Duodenal mucosa (tissue), 2 donors: Measurements from ENCODE around the gene RRM2.

Source experiments
- H3K27ac ChIP-seq: one replicate; pipeline ENCODE4 v1.7.0; 2013; ENCODE audit warnings: low read depth, low read length
- H3K27me3 ChIP-seq, 2 donors: one replicate each; pipeline ENCODE4 v1.7.0; 2013; ENCODE audit warnings: low read length in 2 of 2, control low read depth in 1 of 2; ENCODE audit not compliant: insufficient read depth in 2 of 2, control insufficient read depth in 1 of 2
- H3K36me3 ChIP-seq, 2 donors: one replicate each; pipeline ENCODE4 v1.7.0; 2013; ENCODE audit warnings: low read length in 2 of 2, control low read depth in 1 of 2; ENCODE audit not compliant: insufficient read depth in 2 of 2, control insufficient read depth in 1 of 2
- H3K4me1 ChIP-seq, 2 donors: one replicate each; pipeline ENCODE4 v1.7.0; 2013; ENCODE audit warnings: low read length in 2 of 2, control low read depth in 1 of 2; ENCODE audit not compliant: insufficient read depth in 2 of 2, control insufficient read depth in 1 of 2
- H3K4me3 ChIP-seq, 2 donors: one replicate each; pipeline ENCODE4 v1.7.0; 2013; ENCODE audit warnings: low read length in 2 of 2, low read depth in 1 of 2
- H3K9ac ChIP-seq, 2 donors: one replicate each; pipeline ENCODE4 v1.7.0; 2013; ENCODE audit warnings: low read length in 2 of 2, low read depth in 1 of 2
- H3K9me3 ChIP-seq, 2 donors: one replicate each; pipeline ENCODE4 v1.7.0; 2013; ENCODE audit warnings: low read length in 2 of 2, control low read depth in 1 of 2; ENCODE audit not compliant: control insufficient read depth in 1 of 2

The RRM2 gene

DNA sequence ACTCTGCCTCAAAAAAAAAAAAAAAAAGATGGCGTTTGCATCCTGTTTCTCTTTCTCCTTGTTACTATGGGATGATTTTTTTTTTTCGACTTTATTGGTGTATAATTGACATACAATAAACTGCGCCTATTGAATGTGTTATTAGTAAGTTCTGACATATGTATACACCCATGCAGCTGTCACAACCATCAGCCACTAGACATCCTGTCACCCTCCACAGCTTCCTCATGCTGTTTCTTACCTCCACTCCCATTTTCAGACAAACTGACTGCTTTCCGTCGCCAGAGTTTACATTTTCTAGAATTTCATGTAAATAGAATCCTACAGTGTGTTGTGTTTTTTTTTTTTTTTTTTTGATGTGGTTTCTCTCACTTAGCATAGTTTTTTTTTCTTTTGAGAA, 27.9 kb downstream of the RRM2 start:
- Histone ChIP-seq H3K9ac (no peak overlapping the region), H3K9me3 (no peaks in the 10 kb centered on the region), H3K36me3 (no peaks in the 10 kb centered on the region), H3K4me3 (no peak overlapping the region), H3K4me1 (no peaks in the 10 kb centered on the region), H3K27ac (no peak overlapping the region), H3K27me3 (no peaks in the 10 kb centered on the region)

GRCh38 chr2:10151462-10151861, 28.9 kb downstream of the RRM2 start:
- H3K27ac ChIP-seq, result no peak overlapping the region
- H3K27me3 ChIP-seq, result no peaks in the 10 kb centered on the region
- no peak overlapping the region for H3K9ac ChIP-seq
- no peaks in the 10 kb centered on the region for H3K36me3 ChIP-seq
- H3K9me3 ChIP-seq, result no peaks in the 10 kb centered on the region
- H3K4me1 ChIP-seq, result no peaks in the 10 kb centered on the region
- no peak overlapping the region for H3K4me3 ChIP-seq

- Histone ChIP-seq H3K36me3 (no peaks in the 10 kb centered on the region), H3K9ac (no peak overlapping the region), H3K9me3 (no peaks in the 10 kb centered on the region), H3K27ac (no peak overlapping the region), H3K4me3 (no peak overlapping the region), H3K27me3 (no peaks in the 10 kb centered on the region), H3K4me1 (peaks cover 15 to 17% of the 10 kb centered on the region in 2 donors)
These were observed 34.8 kb downstream of the RRM2 start for GRCh38 chr2:10157293-10157692.

DNA sequence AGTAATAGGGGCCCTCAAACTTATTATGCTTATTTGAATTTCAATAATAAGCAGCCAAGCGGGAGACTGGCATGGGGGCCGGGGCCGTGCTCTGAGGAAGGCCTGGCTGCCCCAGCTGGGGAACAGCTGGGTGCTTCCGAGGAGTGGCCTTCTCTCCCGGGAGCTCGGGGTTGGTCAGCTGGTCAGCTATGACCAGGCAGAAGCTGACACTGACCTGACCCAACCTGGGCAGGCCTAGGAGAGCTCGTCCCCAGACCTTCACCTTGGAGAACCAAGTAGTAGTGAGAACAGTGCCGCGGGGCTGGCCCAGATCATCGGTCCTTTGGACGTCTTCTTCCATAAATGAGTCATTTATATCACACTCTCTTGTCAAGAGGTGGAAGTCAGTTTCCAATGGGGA, 36.1 kb downstream of the RRM2 start:
- H3K9ac ChIP-seq, result no peak overlapping the region
- no peaks in the 10 kb centered on the region for H3K36me3 ChIP-seq
- no peaks in the 10 kb centered on the region for H3K27me3 ChIP-seq
- no peak overlapping the region for H3K27ac ChIP-seq
- H3K4me1 ChIP-seq, result peaks cover 15 to 17% of the 10 kb centered on the region in 2 donors
- no peak overlapping the region for H3K4me3 ChIP-seq
- no peaks in the 10 kb centered on the region for H3K9me3 ChIP-seq

GRCh38 chr2:10159086-10159485, 36.5 kb downstream of the RRM2 start:
- no peaks in the 10 kb centered on the region for H3K27me3 ChIP-seq
- H3K4me3 ChIP-seq, result no peak overlapping the region
- no peak overlapping the region for H3K9ac ChIP-seq
- no peaks in the 10 kb centered on the region for H3K36me3 ChIP-seq
- H3K27ac ChIP-seq, result no peak overlapping the region
- no peaks in the 10 kb centered on the region for H3K9me3 ChIP-seq
- H3K4me1 ChIP-seq, result peaks cover 15 to 17% of the 10 kb centered on the region in 2 donors

- Histone ChIP-seq H3K9ac (no peak overlapping the region), H3K27me3 (no peaks in the 10 kb centered on the region), H3K9me3 (no peaks in the 10 kb centered on the region), H3K27ac (no peak overlapping the region), H3K4me1 (peaks cover 15 to 17% of the 10 kb centered on the region in 2 donors), H3K4me3 (no peak overlapping the region), H3K36me3 (peaks cover 0 to 3% of the 10 kb centered on the region in 2 donors)
These were observed 37.1 kb downstream of the RRM2 start for GRCh38 chr2:10159581-10160131.

GRCh38 chr2:10160203-10160955, 37.8 kb downstream of the RRM2 start:
- Histone ChIP-seq H3K36me3 (peaks cover 0 to 3% of the 10 kb centered on the region in 2 donors), H3K9me3 (no peaks in the 10 kb centered on the region), H3K4me3 (no peak overlapping the region), H3K4me1 (peaks cover 15 to 17% of the 10 kb centered on the region in 2 donors), H3K27me3 (no peaks in the 10 kb centered on the region), H3K27ac (no peak overlapping the region), H3K9ac (no peak overlapping the region)

DNA sequence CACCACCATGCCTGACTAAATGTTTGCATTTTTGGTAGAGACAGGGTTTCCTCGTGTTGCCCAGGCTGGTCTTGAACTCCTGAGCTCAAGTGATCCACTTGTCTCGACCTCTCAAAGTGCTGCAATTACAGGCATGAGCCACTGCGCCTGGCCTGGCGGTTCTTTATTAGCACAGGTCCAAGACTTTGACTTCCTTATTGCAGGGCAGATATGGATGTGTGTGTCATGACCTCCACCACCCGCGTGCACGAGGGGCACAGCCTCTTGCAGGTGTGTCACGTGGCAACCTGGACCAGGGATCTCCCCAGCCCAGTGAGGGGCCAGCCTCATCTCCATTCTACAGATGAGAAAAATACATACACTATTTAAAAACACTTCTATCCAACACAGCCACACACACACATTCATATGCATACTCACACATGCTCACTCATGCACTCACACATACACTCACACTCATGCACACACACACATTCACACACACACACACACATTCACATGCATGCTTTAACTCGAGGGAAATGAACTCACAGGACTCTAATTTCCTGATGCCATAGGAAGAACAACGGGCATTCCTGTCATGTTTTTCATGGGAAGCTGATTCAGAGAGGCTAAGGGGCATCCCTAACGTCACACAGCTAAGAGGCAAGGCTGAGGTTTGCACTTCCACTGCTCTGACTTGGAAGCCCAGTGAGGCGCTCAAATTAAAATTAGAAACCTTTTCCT, 38.8 kb downstream of the RRM2 start:
- no peaks in the 10 kb centered on the region for H3K9me3 ChIP-seq
- H3K4me1 ChIP-seq, result peaks cover 15 to 17% of the 10 kb centered on the region in 2 donors
- no peaks in the 10 kb centered on the region for H3K27me3 ChIP-seq
- H3K9ac ChIP-seq, result no peak overlapping the region
- H3K36me3 ChIP-seq, result peaks cover 0 to 3% of the 10 kb centered on the region in 2 donors
- no peak overlapping the region for H3K27ac ChIP-seq
- H3K4me3 ChIP-seq, result no peak overlapping the region

DNA sequence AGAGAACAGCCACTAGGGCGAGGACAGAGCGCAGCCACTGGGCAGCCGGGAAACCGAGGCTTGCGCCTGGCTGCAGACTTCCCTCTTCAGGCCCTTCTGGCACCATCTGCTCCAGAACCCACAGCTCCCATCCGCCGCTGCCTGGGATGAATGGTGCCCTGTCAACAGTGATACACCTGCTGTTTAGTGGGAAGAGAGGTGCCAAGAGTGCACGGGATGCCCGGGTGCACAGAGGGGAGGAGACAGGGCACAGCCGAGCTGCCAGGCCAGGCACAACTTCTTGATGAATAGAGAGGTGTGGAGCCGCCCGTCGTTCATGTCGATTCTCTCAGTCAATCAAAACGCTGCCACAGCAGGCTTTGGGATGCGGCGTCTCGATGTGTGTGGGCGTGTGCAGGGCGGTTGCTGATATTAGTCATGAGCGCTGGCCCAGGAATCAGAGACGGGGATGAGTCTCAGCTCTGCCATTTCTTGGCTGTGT, 39.5 kb downstream of the RRM2 start:
- Histone ChIP-seq H3K4me3 (no peak overlapping the region), H3K27ac (no peak overlapping the region), H3K27me3 (no peaks in the 10 kb centered on the region), H3K9ac (no peak overlapping the region), H3K4me1 (peaks cover 15 to 17% of the 10 kb centered on the region in 2 donors), H3K36me3 (peaks cover 0 to 3% of the 10 kb centered on the region in 2 donors), H3K9me3 (no peaks in the 10 kb centered on the region)
